Right lobe of liver (tissue), 4 donors: ENCODE data around the gene VPS13A.

Source experiments
- CTCF ChIP-seq, 4 donors: fragments of 200-600 bp in 3 of 4; fragments of 450-650 bp in 1 of 4; IDR thresholded peaks; one replicate each; pipeline versions ENCODE4 v1.5.1 to v1.8.0; 2016 to 2022; ENCODE audit warnings: antibody characterized with exemption in 4 of 4, mild to moderate bottlenecking in 2 of 4
- POLR2A ChIP-seq: fragments of 450-650 bp; IDR thresholded peaks from one replicate; pipeline ENCODE4 v1.6.1; 2017; ENCODE audit warnings: antibody characterized with exemption, mild to moderate bottlenecking
- donor health status: DM: no; HTN: no; CAD: no.
- donor health status: DM: no; HTN: no; CAD: no.
- donor health status: DM: no; HTN: yes; CAD: no.

- TF ChIP-seq CTCF (IDR thresholded peaks at IDR 0.05): no peak
- TF ChIP-seq POLR2A: no peak
These were observed 254.7 kb downstream of the VPS13A start for GRCh38 chr9:77432053-77432452.
